Measurements from ENCODE around the gene ARID1B. TPM values are rescaled to one million over a fixed set of nuclear protein-coding genes. Genes with fewer than 3 reads are reported as not detected.

The ARID1B gene
- total RNA-seq, 2 experiments from 2014 or later, result 90.1 to 164 TPM

DNA sequence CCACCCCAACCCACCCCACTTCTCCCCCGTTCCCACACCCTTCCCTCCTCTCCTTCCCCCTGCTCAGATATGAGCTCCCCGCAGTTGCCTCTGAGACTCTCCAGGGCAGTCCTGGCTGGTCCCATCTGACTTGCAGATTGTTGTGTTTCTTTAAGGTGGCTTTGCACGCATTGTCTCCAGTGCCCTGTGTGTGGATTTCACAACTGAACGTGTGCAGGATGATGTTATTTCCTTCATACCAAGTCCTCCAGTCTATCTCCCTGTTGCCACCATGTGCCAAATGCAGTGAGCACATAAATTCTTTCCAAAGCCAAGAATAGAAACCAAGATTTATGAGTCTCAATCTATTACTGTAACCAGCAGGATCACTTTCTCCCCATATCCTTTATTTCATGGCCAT lies 467.0 kb downstream of the ARID1B start:
- Histone ChIP-seq H3K4me1 (ENCODE audit: insufficient read depth, low read length, poor library complexity, severe bottlenecking) (no peaks in the 10 kb centered on the region), H3K9me2 (ENCODE audit: insufficient read depth, low read length) (no peaks in the 10 kb centered on the region), H4K20me1 (ENCODE audit: insufficient read depth, low read length) (no peaks in the 10 kb centered on the region), H3K4me2 (ENCODE audit: low read length) (no peak overlapping the region), H2AFZ (ENCODE audit: low read length) (no peak overlapping the region), H3K79me2 (ENCODE audit: insufficient read depth, low read depth, low read length) (no peaks in the 10 kb centered on the region), H3K4me3 (ENCODE audit: low read depth, low read length, poor library complexity, severe bottlenecking) (no peak overlapping the region), H3K9me3 (ENCODE audit: low read length) (peaks cover 7% of the 10 kb centered on the region; the same call in 1 of the 2 replicates), H3K27ac (ENCODE audit: low read depth, low read length, poor library complexity, severe bottlenecking) (no peak overlapping the region), H3K36me3 (ENCODE audit: insufficient read depth, low read length) (no peaks in the 10 kb centered on the region)
- no TSS peak for BruUV-seq (replicated peaks)
- ChIA-PET POLR2A (interaction anchor here (0.5 kb wide), 1 partner anchor 21 kb away, joined by 3 read pairs; no protein-coding TSS in a partner anchor), CTCF (ENCODE audit: unreplicated experiment) (no interaction called here)
- TF ChIP-seq, protein P1, sequence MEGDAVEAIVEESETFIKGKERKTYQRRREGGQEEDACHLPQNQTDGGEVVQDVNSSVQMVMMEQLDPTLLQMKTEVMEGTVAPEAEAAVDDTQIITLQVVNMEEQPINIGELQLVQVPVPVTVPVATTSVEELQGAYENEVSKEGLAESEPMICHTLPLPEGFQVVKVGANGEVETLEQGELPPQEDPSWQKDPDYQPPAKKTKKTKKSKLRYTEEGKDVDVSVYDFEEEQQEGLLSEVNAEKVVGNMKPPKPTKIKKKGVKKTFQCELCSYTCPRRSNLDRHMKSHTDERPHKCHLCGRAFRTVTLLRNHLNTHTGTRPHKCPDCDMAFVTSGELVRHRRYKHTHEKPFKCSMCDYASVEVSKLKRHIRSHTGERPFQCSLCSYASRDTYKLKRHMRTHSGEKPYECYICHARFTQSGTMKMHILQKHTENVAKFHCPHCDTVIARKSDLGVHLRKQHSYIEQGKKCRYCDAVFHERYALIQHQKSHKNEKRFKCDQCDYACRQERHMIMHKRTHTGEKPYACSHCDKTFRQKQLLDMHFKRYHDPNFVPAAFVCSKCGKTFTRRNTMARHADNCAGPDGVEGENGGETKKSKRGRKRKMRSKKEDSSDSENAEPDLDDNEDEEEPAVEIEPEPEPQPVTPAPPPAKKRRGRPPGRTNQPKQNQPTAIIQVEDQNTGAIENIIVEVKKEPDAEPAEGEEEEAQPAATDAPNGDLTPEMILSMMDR (conservative IDR thresholded peaks at IDR 0.05; ENCODE audit: low read length), result no peak
- TF ChIP-seq EZH2phosphoT487 (IDR thresholded peaks at IDR 0.05; ENCODE audit: borderline replicate concordance, low read depth, low read length), result no peak
- intact Hi-C loops (cut with micrococcal nuclease; ENCODE audit: unreplicated experiment), result no loop called here
- DNase-seq (ENCODE audit: low spot score), result no peak

DNA sequence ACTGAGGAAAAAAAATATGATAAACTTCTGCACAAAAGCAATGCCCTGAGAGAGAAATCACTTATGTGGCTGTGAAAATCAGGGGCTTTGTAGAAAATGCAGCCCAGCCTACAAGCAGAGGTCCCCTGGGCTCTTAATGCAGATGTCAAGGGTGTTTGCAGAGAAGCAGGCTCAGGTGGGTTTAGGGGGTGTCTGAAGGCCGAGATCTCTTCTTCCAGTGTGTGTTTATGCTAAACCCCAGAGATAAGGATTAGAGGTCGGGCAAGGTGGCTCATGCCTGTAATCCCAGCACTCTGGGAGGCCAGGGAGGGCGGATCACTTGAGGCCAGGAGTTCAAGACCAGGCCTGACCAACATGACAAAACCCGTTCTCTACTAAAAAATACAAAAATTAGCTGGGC lies 467.6 kb downstream of the ARID1B start:
- TF ChIP-seq, protein P1 (conservative IDR thresholded peaks at IDR 0.05; ENCODE audit: low read length), result no peak
- no peak for TF ChIP-seq EZH2phosphoT487 (IDR thresholded peaks at IDR 0.05; ENCODE audit: borderline replicate concordance, low read depth, low read length)
- no TSS peak for BruUV-seq (replicated peaks)
- ChIA-PET POLR2A (no interaction called here), CTCF (ENCODE audit: unreplicated experiment) (no interaction called here)
- Histone ChIP-seq H3K9me2 (ENCODE audit: insufficient read depth, low read length) (no peaks in the 10 kb centered on the region), H3K4me2 (ENCODE audit: low read length) (no peak overlapping the region), H2AFZ (ENCODE audit: low read length) (no peak overlapping the region), H4K20me1 (ENCODE audit: insufficient read depth, low read length) (no peaks in the 10 kb centered on the region), H3K4me3 (ENCODE audit: low read depth, low read length, poor library complexity, severe bottlenecking) (no peak overlapping the region), H3K27ac (ENCODE audit: low read depth, low read length, poor library complexity, severe bottlenecking) (no peak overlapping the region), H3K79me2 (ENCODE audit: insufficient read depth, low read depth, low read length) (no peaks in the 10 kb centered on the region), H3K36me3 (ENCODE audit: insufficient read depth, low read length) (no peaks in the 10 kb centered on the region), H3K9me3 (ENCODE audit: low read length) (peaks cover 7% of the 10 kb centered on the region; the same call in 1 of the 2 replicates), H3K4me1 (ENCODE audit: insufficient read depth, low read length, poor library complexity, severe bottlenecking) (no peaks in the 10 kb centered on the region)
- intact Hi-C loops (cut with micrococcal nuclease; ENCODE audit: unreplicated experiment), result no loop called here
- DNase-seq (ENCODE audit: low spot score), result no peak

GRCh38 chr6:157245436-157245835 lies 468.3 kb downstream of the ARID1B start:
- H3K36me3 ChIP-seq (ENCODE audit: insufficient read depth, low read length), result no peaks in the 10 kb centered on the region
- no TSS peak for BruUV-seq (replicated peaks)
- H3K4me2 ChIP-seq (ENCODE audit: low read length), result no peak overlapping the region
- no peak overlapping the region for H3K27ac ChIP-seq (ENCODE audit: low read depth, low read length, poor library complexity, severe bottlenecking)
- CTCF ChIA-PET (ENCODE audit: unreplicated experiment), result no interaction called here
- H3K4me3 ChIP-seq (ENCODE audit: low read depth, low read length, poor library complexity, severe bottlenecking), result no peak overlapping the region
- DNase-seq (ENCODE audit: low spot score), result no peak
- no peaks in the 10 kb centered on the region for H3K4me1 ChIP-seq (ENCODE audit: insufficient read depth, low read length, poor library complexity, severe bottlenecking)
- H3K9me3 ChIP-seq (ENCODE audit: low read length), result peaks cover 7% of the 10 kb centered on the region; the same call in 1 of the 2 replicates
- H2AFZ ChIP-seq (ENCODE audit: low read length), result no peak overlapping the region
- POLR2A ChIA-PET, result no interaction called here
- H4K20me1 ChIP-seq (ENCODE audit: insufficient read depth, low read length), result no peaks in the 10 kb centered on the region
- H3K79me2 ChIP-seq (ENCODE audit: insufficient read depth, low read depth, low read length), result no peaks in the 10 kb centered on the region
- intact Hi-C loops (cut with micrococcal nuclease; ENCODE audit: unreplicated experiment), result no loop called here
- TF ChIP-seq, protein P1 (conservative IDR thresholded peaks at IDR 0.05; ENCODE audit: low read length), result no peak
- no peak for TF ChIP-seq EZH2phosphoT487 (IDR thresholded peaks at IDR 0.05; ENCODE audit: borderline replicate concordance, low read depth, low read length)
- no peaks in the 10 kb centered on the region for H3K9me2 ChIP-seq (ENCODE audit: insufficient read depth, low read length)

Measured in OCI-LY7 (cell line).